ENCODE measurements around the gene ANKRD17.
"Not testable (repeated sequence)": the region's sequence is repeated elsewhere in the genome, so short reads cannot be mapped to it uniquely, and the experiment has no call there.

ANKRD17 gene

DNA sequence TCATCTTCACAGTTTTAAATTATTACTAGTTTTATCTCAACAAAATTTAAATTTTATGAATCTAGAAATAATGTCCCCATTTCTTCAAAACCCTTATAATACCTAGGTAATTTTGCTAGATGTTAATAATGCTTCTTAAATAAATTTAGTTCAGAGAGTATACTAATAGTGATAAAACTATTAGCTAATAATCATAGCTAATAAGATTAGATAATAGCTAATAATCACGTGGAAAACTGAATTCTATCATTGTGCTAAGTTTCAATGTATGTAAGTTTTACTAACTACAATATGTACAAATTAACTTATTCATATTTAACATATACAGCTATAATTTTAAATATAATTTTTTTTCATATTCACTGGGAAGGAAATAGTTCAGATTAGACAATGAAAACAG lies 10.2 kb downstream of the ANKRD17 start:
- no peak for DNase-seq (ENCODE audit: low read depth, low spot score)

DNA sequence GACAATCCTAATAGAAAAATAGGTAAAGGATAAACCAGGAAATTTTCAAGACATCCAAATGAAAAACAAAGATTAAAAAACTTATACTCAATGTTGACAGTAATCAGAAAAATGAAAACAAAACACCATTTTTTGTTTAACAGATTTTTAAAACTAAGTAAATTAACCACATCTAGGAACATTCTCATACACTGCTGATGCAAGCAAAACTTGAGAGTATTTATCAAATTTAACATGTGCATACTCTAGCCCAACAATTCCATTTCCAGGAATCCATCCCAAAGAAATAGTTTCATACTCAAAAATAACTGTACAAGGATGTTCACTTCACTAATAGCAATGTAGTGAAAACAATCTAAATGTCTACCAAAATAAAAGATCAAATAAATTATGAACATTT lies 11.5 kb downstream of the ANKRD17 start:
- DNase-seq (ENCODE audit: low read depth, low spot score), result no peak

DNA sequence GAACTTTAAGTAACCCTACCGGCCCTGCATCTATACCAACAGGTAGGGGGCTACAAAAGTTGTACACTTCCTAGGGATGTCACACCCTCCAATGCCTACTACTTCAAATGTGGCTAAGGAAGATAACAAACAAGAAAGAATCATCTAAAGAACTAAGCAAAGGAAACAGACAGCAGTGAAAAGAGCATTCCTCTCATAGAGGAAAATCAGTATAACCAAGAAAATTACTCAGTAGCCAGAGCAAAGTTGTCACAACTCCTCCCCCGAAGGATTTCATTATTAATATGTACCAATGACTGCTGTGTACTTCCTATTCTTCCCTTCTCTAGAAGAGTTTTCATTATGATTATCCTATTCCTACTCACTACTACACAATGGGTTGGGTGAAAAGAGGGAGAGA lies 12.6 kb downstream of the ANKRD17 start:
- no peak for DNase-seq (ENCODE audit: low read depth, low spot score)

DNA sequence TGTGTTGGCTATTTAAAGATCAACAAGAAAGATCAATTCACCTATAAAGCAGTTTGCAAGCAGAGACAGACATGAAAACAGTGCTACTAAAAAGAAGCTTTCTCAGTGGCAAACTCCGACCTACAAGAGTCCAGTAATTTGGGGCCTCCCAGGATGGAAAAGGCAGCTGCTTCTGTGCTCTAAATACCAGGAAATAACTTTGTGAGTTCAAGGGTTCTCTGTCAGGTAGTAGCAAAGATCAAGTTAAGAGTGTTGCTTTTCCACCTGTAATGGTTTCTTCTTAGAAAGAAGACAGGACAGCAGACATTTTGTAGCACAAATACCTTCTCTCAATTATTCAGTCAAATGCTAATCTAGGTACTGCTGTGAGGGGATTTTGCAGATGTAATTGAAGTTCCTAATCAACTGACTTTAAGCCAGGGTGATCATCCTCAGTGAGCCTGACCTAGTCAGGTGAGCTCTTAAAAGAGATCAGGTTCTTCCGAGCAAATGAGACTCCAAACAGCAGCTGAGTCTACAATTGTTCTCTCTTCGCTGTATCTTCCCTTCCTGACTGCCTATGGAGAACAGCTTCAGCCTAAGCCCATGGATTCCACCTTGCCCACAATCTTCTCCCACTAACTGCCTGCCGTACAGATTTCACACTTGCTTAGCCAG lies 13.5 kb downstream of the ANKRD17 start:
- DNase-seq (ENCODE audit: low read depth, low spot score), result no peak

DNA sequence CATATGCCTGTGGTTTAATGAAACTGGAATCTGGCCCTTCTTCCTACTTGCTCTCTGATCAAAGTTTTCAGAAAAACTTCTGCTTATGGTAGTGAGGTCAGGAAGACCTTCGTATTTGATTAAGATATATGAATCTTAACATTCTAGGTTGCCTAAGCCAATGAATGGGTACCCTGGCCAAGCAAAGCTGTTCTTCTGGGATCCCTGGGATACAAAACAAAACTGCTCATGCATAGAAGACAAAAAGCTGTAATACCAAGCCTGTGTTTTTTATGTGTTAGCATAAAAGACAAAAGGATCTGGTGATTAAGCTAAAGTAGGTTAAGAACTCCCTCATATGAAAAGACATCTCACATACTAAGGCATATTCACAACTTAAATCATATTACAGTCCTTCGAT lies 21.6 kb downstream of the ANKRD17 start:
- DNase-seq (ENCODE audit: low read depth, low spot score), result no peak

DNA sequence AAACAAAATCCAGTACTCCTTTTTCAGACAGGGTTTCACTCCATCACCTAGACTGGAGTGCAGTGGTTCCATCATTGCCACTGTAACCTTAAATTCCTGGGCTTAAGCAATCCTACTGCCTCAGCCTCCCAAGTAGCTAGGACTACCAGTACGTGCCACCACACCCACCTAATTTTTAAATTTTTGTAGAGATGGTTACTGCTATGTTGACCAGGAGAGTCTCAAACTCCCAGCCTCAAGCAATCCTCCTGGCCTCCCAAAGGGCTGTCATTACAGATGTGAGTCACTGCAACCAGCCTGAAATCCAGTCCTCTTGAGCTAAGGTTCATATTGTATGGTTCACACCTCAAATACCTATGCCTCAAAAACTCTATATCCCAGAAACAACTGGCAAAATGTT lies 22.4 kb downstream of the ANKRD17 start:
- DNase-seq (ENCODE audit: low read depth, low spot score), result no peak

DNA sequence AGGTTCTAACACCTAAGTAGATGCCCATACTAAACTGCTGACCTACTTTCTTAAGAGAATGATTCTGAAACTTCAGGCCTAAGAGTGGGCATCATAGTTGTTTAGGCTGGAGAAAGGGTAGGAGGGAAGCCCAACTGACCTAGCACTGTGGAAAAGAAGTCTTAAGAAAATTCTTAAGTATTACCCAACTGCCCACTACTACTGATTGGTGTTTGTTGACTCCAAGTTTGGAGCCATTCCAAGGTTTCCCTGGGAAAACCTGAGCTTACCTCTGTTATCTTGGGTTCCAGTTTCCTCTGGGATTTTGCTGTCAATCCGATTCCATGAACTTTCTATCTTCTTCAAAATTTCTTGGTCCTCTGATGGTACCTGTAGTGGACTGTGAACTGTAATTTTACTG lies 23.9 kb downstream of the ANKRD17 start:
- DNase-seq (ENCODE audit: low read depth, low spot score), result no peak

DNA sequence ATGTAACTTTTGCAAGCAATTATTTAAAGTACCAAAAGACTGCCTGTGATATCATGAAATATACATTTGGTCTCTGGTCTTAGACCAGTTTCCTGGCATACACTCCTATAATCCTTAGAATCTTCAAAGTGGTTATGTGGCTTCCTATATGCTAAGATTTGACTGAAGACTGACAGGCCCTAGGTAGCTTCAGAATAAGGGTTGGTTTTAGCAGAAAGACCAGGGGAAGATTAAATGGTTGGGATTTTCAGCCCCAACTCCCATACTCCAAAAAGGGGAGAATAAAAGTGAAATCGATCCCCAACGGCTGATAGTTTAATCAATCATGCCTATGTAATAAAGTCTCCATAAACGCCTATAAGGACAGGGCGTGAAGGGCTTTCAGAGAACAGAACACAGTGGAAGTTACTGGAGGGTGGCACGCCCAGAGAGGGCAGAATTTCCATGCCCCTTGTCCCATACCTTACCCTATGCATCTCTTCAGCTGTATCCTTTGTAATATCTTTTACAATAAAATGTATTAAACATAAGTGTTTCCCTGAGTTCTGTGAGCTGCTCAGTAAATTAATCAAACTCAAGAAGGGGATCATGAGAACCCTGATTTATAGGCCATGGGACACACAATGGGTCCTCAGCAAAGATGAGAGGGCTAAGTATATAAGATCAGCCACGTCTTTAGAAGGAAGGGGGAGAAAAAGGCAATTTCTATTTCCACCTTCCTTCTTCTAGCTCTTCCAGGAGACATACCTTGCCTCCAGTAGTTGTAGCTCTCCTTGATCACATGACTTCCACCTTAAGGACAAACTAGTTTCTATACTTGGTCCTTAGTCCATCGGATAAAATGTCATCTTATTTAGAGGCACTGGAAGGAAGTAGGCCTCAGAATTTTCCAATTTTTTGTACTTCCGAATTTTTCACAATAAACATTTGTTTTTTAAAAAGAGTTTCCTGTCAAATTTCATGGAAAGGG lies 26.8 kb downstream of the ANKRD17 start:
- DNase-seq (ENCODE audit: low read depth, low spot score), result no peak

DNA sequence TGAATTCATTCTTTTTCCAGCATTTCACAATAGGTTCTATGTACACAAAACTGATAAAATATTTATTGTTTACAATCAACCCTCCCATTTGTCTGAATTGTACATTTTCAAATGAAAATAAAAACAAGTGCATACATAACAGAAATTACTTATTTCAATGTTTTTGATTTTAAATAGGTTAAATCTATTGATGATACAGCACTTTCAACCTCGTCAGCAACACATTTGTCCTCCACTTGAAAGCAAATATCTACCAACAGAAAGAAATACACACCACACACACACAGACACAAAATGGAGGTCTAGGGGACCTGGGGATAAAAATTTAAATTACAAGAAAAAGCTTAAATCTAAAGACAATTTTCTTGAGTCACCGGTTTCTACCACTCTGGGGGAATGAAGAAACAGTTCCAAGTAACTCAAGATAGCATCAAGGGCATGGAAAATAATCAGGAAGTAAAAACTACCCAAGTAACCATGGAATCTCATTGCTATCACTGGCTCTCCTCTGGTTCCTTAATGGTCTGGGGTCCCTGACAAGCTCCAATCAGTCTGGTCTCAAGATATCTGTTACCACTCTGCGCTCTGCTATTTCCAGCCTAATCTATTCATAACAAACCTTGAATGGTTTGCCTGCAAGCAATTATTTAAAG lies 27.6 kb downstream of the ANKRD17 start:
- DNase-seq (ENCODE audit: low read depth, low spot score), result no peak

DNA sequence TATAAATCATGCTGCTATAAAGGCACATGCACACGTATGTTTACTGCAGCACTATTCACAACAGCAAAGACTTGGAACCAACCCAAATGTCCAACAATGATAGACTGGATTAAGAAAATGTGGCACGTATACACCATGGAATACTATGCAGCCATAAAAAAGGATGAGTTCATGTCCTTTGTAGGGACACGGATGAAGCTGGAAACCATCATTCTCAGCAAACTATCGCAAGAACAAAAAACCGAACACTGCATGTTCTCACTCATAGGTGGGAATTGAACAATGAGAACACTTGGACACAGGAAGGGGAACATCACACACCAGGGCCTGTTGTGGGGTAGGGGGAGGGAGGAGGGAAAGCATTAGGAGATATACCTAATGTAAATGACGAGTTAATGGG lies 29.8 kb downstream of the ANKRD17 start:
- DNase-seq (ENCODE audit: low read depth, low spot score), result not testable (repeated sequence)

DNA sequence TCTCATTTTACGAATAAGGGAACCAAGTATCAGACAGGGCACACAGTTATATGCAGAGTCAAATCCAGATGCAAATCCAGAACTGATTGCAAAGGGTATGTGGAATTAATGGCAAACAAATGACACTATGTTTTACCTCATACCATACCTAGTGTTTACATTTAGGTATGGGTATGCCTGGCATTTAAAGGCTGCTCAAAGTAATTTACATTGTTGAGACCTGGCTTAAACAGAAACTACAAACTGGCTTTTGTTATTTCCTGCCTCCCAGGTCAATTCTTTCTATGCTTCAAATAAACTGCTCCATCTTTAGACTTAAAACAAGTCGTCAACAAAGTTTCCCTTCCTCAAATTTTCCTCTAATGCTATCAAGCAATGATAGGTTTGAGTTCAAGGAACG lies 33.7 kb downstream of the ANKRD17 start:
- no peak for DNase-seq (ENCODE audit: low read depth, low spot score)

DNA sequence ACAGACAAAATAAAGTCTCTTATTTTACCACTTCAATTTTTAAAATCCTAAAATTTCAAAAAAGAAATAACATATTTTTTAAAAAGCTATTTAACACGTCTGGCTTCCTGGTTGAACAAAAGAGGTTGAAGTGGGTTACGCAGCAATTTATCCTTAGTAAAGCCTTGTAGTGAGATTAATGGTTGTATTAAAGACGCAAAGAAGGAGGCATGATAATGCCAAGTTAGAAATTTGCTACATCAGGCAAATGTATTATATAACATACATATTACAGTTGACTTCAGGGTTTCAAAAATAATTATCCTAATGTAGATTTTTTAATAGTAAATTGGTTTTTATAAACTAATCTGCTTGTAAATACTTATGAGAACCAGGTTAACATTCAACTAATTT lies 35.3 kb downstream of the ANKRD17 start:
- no peak for DNase-seq (ENCODE audit: low read depth, low spot score)

DNA sequence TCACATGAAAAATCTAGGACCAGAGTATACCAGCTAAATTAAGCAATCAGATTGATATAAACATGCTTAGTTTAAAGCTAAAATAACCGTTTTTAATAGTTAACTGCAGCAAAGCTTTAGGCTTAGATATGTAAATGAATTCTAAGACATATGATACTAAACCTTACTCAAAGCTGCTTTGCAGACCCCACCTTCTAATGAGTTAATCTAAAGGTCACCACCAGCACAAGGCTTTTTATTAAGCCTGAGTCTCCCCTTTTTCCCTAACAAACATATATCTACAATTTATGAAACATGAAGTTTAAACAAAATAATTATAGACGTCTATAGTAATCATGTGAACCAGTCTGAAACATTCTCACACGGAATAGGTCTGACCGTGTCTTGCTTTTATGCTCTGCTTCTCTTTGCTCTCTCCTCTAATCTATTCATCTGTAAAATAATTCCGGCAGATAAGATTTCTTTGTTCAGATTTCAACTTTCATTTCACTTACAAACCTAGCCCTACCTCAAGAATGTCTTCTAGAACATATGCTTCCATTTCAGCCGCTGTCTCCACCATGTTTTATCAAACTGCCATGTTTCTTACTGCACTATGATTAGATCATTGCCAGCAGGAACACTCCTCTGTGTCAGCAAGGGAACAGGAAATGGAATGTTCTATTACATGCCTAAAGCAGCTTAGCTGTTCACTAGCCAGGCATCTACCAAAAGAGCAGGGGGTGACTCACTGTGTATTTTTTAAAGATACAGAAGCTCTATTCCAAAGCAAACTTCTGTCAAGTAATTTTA lies 35.9 kb downstream of the ANKRD17 start:
- DNase-seq (ENCODE audit: low read depth, low spot score), result no peak

DNA sequence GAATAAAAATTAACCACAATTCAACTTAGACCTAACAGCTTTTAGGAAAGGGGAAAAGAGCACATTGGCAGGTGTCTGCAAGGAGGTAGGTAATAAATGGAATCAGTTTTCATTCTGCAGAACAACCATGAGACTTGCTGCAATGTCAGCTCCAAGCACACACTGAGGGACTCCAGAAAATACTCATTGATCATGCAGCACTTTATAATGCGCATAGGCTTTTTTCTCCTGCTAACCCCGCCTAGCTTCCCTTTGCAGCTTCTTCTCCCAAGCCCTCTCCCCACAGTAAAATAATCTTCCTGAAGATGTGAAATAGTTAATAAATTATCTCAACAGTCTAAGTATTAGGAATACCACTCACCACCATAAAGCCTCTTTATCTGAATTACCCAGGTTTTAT lies 36.9 kb downstream of the ANKRD17 start:
- no peak for DNase-seq (ENCODE audit: low read depth, low spot score)

DNA sequence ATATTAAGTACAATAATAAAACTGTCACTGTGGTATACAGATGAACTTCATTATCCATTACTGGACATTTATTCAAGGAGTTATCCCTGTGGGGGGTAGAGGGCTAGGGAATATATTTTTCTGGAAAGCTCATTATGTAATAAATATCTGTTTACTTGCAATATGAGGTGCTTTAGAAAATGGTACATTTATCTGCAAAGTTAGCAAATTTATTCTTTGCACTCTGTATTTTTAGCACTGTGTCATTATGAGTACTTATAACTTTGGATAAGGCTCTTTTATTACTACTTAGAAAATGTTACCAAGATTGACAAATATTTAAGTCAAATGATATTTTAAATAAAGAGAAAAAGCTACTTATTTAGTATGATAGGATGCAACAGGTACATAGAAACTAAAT lies 37.8 kb downstream of the ANKRD17 start:
- DNase-seq (ENCODE audit: low read depth, low spot score), result no peak

DNA sequence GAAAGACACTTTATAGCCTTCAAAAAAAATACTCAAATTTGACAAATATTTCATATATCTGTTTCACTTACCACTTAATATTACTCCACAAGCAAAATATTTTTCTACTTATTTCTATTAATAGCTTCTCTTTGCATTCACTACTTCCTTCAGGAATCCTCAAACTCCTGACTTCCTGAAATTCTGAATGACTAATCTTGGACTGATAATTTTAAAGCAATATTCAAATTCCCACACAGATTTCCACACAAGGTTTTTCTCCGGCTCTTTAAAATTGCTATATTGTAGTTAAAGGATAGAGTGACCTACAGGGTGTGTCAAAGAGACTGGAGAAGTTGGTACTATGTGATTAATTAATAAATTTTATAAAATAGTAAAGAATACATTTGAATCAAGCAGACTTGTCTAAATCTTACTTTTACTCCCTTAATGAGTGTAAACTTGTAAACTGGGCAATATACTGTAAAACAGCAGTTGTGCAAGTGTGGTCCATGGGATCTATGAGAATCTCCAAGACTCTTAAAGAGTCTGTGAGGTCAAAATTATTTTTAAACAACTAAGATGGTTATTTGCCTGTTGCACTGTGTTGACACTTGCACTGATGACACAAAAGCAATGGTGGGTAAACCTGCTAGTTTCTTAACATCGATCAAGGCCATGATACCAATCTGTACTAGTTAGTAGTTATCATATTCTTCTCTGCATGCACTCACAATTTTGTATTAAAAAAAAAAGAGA lies 44.5 kb downstream of the ANKRD17 start:
- no peak for DNase-seq (ENCODE audit: low read depth, low spot score)

DNA sequence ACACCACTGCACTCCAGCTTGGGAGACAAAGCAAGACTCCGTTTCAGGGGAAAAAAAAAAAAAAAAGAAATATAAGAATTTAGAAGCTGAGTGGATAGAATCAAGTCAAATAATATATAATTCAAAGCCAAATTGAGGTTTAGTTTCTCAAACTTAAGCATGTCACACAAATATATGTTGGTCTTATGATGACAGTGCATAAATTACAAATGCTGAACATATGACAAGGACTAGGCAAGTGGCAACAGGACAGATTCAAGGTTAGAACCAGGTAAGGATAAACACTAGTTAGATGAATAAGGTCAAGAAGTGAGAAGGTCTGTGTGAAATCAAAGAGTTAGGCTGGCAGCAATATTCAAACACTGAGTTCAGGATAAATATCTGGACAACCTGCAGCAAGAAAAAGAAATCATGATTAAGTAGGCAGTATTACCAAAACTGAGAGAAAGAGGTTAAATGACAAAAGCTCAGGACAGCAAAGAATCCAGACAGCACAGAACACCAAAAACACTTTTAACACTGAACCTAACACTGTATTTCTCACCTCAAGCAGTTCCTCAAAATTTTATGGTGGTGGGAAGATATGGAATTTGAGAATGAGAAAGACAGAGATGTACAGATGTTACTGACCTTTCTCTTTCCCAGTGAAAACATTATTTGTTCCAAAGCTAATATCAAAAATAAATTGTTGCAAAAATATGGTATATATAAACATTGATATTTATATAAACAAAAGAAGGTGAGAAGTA lies 45.4 kb downstream of the ANKRD17 start:
- DNase-seq (ENCODE audit: low read depth, low spot score), result no peak

DNA sequence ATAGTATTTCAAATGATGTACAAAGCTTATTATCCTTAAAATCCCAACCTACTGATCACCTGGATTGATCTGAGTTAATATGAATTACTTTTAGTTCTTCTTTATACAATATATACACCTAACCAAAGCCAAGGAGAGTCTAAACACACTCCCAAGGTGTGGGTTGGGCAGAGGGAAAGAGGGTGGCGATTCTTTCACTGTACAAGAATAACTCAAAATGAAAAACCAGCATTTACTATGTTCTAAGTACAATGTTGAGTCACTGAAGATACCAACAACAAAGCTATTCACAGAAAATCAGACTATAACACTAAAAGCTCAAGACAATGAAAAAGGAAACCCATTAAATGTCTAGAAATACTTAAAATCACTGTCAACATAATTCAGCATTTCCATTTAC lies 46.6 kb downstream of the ANKRD17 start:
- no peak for DNase-seq (ENCODE audit: low read depth, low spot score)

DNA sequence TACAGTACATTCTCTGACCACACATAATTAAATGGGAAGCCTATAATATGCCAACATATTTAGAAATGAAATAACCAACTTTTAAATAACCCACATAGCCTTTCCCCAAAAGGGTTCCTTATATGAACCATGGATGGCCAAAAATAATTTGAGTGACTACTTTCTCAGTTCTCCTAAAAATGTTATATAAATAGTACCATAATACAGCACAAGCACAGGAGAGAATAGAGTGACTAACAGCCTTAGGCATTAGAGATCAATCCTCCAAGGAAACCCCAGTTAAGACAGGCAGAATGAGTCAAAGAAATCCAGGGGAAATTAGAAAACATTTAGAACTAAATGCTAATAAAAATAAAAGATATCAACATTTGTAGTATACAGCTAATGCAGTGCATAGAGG lies 50.2 kb downstream of the ANKRD17 start:
- DNase-seq (ENCODE audit: low read depth, low spot score), result no peak

DNA sequence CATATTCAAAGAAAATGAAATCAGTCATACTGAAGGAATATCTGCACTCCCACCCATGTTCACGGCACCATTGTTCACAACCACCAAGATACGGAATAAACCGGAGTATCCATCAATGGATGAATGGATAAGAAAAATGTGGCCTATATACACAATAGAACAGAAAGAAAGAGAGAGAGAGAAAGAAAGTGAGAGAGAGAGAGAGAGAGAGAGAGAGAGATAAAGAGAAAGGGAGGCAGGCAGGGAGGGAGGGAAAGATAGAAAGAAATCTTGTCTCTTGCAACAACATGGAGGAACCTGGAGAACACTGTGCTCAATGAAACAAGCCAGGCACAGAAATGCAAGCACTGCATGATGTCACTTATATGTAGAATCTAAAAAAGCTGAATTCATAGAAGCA lies 52.4 kb downstream of the ANKRD17 start:
- DNase-seq (ENCODE audit: low read depth, low spot score), result no peak

All from activated naive CD8-positive, alpha-beta T cell treated with anti-CD3 and anti-CD28 coated beads, Interleukin-2, amount 50 U/mL, for 16 hours (primary cell).